Measurements from ENCODE around the gene B9D1.

B9D1 gene

GRCh38 chr17:19401321-19402010, 38.9 kb upstream of the B9D1 start:
- DNase-seq (ENCODE audit: low read depth), result no peak
- no peak overlapping the region for H3K4me3 ChIP-seq (ENCODE audit: low read depth, low read length)
- no peak for TF ChIP-seq CTCF (IDR thresholded peaks at IDR 0.05; ENCODE audit: insufficient read depth, low read depth, low read length, missing control alignments)

GRCh38 chr17:19399750-19400450, 37.4 kb upstream of the B9D1 start:
- H3K4me3 ChIP-seq (ENCODE audit: low read depth, low read length), result no peak overlapping the region
- no peak for TF ChIP-seq CTCF (IDR thresholded peaks at IDR 0.05; ENCODE audit: insufficient read depth, low read depth, low read length, missing control alignments)
- DNase-seq (ENCODE audit: low read depth), result no peak

GRCh38 chr17:19398301-19399181, 36.0 kb upstream of the B9D1 start:
- no peak for TF ChIP-seq CTCF (IDR thresholded peaks at IDR 0.05; ENCODE audit: insufficient read depth, low read depth, low read length, missing control alignments)
- no peak overlapping the region for H3K4me3 ChIP-seq (ENCODE audit: low read depth, low read length)
- DNase-seq (ENCODE audit: low read depth), result no peak

- TF ChIP-seq CTCF (IDR thresholded peaks at IDR 0.05; ENCODE audit: insufficient read depth, low read depth, low read length, missing control alignments), result peak; percentile 45
- DNase-seq (ENCODE audit: low read depth), result peak; percentile 46
- H3K4me3 ChIP-seq (ENCODE audit: low read depth, low read length), result no peak overlapping the region
Measured at GRCh38 chr17:19397556-19398041, 35.1 kb upstream of the B9D1 start.

- TF ChIP-seq CTCF (IDR thresholded peaks at IDR 0.05; ENCODE audit: insufficient read depth, low read depth, low read length, missing control alignments), result no peak
- no peak overlapping the region for H3K4me3 ChIP-seq (ENCODE audit: low read depth, low read length)
- DNase-seq (ENCODE audit: low read depth), result no peak
Measured at GRCh38 chr17:19392303-19392702, 29.8 kb upstream of the B9D1 start.

GRCh38 chr17:19391432-19391831, 28.9 kb upstream of the B9D1 start:
- no peak overlapping the region for H3K4me3 ChIP-seq (ENCODE audit: low read depth, low read length)
- DNase-seq (ENCODE audit: low read depth), result no peak
- no peak for TF ChIP-seq CTCF (IDR thresholded peaks at IDR 0.05; ENCODE audit: insufficient read depth, low read depth, low read length, missing control alignments)
